Dendritic cell treated with granulocyte-macrophage colony-stimulating factor and Interleukin-4, amounts not matched to agents 40 ng/mL and 50 ng/mL, for 4 days (primary cell): ENCODE data around the gene NOL9.

Experiments used
- H3K27ac Mint-ChIP-seq: one replicate; pipeline ENCODE4 v1.8.0; 2022; ENCODE audit warnings: mild to moderate bottlenecking, mixed read lengths
- H3K27me3 Mint-ChIP-seq: one replicate; pipeline ENCODE4 v1.8.0; 2022; ENCODE audit warnings: mild to moderate bottlenecking, mixed read lengths
- H3K36me3 Mint-ChIP-seq: one replicate; pipeline ENCODE4 v1.8.0; 2022; ENCODE audit warnings: low read depth, mixed read lengths
- H3K4me1 Mint-ChIP-seq: one replicate; pipeline ENCODE4 v1.8.0; 2022; ENCODE audit warnings: low read depth, mixed read lengths
- H3K4me3 Mint-ChIP-seq: one replicate; pipeline ENCODE4 v1.8.0; 2022; ENCODE audit warnings: mild to moderate bottlenecking, moderate library complexity, mixed read lengths
- H3K9me3 Mint-ChIP-seq: one replicate; pipeline ENCODE4 v1.8.0; 2022; ENCODE audit warnings: mixed read lengths
- intact Hi-C: fragments of 100-400 bp; cut with micrococcal nuclease; formaldehyde crosslinking; loops from one replicate; pipeline ENCODE4 v1.15.0; 2022

The NOL9 gene

DNA sequence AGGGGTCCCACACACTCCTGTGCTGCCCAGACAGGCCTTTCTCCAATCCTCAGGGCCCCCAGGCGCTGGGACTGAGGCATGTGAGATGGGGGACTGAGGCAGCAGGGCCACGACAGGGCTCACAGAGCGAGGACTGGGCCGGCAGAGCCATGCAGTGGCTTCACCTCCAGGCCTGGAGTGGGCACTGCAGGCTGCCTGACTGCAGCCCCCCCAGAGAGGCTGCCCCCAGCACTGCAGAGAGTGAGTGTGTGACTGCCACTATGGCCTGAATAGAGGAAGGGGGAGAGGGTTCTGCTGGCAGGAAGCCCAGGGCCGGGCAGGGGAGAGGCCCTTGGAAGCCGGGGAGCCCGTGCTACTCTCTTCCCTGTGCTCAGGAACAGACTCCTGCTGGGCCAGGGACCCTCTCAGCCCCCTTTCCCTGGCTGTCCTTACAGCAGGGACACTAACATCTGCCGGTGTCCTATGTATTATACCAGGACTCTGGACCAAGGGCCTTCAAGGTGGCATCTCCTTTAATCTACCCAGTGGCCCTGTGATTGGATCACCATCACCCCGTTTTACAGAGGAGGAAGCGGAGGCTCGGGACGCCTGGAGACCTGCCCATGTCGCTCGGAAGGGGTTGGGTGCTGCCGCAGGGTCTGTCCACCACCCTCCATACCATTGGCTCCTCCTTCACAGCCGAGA, 42.6 kb downstream of the NOL9 start:
- Mint-ChIP-seq H3K4me1 (peaks cover 38% of the 10 kb centered on the region), H3K9me3 (no peaks in the 10 kb centered on the region), H3K36me3 (no peaks in the 10 kb centered on the region), H3K27ac (no peak overlapping the region), H3K27me3 (peaks cover 14% of the 10 kb centered on the region), H3K4me3 (no peak overlapping the region)
- intact Hi-C loops = no loop called here

DNA sequence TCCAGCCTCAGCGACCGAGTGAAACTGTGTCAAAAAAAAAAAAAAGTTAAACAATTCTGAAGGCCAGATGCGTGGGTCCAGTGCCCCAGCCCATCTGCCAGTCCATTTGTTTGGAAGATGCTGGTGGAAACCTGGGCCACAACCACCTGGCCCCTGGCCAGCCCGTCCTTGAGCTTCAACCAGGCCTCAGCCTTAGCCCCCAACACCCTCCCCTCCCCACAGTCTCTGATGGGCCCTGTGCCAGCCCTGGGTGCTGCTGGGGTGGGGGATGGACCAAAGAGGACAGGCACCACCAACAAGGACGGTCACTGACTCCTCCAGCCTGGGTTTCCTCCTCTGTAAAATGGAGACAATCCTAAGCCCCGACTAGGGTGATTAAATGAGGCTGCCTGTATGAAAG, 43.3 kb downstream of the NOL9 start:
- H3K36me3 Mint-ChIP-seq = no peaks in the 10 kb centered on the region

DNA sequence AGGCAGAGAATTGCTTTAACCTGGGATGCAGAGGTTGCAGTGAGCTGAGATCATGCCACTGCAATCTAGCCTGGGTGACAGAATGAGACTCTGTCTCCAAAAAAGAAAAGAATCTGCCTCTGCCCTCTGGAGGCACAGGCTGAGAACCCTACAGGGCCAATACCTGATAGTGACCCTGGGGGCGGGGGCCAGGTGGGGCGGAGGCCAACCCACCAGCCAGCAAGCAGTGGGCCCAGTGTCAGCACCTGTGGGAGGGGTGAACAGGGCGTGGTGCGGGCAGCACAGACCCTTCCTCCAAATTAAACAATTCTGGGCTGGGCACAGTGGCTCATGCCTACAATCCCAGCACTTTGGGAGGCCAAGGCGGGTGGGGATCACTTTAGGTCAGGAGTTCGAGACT, 43.8 kb downstream of the NOL9 start:
- Mint-ChIP-seq H3K4me1 (peaks cover 47% of the 10 kb centered on the region), H3K9me3 (no peaks in the 10 kb centered on the region), H3K36me3 (no peaks in the 10 kb centered on the region), H3K27me3 (peaks cover 18% of the 10 kb centered on the region), H3K27ac (no peak overlapping the region), H3K4me3 (no peak overlapping the region)
- intact Hi-C loops = no loop called here

More for the DNA sequence above, 43.3 kb downstream of the NOL9 start:
- no peaks in the 10 kb centered on the region for H3K9me3 Mint-ChIP-seq
- no peak overlapping the region for H3K27ac Mint-ChIP-seq
- H3K4me1 Mint-ChIP-seq = peaks cover 44% of the 10 kb centered on the region
- H3K4me3 Mint-ChIP-seq = no peak overlapping the region
- intact Hi-C loops = no loop called here
- peaks cover 14% of the 10 kb centered on the region for H3K27me3 Mint-ChIP-seq

DNA sequence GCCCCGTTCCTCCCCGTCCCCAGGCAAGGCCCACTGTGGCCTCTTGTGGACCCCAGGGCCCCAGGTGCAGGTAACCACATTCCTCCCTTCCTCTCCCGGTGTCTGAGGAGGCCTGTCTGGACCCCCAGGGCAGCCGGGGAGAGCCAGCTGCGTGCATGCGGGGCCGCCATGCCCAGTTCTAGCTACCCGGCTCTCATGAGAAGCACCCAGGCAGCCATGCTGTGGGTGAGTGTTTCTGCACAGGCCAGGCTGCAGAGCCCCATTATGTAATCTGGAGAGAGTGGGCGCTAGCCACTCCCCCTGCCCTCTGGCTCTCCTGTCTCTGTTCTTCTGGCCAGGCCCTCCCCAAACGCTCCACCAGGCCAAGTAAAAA, 44.4 kb downstream of the NOL9 start:
- intact Hi-C loops = no loop called here
- no peaks in the 10 kb centered on the region for H3K36me3 Mint-ChIP-seq

DNA sequence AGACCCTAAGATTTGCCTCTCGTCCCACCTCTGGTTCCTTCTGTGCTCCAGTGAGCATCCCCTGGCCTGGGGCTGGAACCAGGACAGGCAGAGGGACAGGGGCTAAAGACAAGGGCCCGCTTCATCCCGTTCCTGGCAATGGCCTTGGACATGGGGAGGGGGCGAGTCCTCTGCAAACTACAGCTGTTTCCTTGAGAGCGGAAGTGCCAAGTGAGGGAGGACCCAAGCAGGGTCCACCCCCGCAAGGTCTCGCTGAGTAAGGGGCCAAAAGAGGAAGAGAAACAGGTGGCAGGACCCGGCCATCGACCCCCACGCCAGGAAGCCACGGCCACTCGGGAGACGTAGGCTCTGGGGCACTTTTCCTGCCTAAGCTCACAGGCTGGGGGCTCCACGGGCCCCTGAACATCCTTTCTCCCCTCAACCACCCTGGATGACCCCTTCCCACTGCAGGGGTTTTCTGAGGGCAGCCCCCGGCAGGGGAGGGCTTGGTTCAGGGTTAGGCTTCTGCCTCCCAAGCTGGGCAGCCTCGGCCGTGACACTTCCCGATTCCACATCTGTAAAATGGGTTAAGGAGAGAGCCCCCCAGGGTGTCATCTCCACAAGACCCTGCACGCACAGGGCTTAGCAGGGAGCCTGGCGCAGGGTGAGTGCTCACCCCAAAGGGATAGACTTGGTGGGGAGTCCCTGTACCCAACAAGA, 44.9 kb downstream of the NOL9 start:
- Mint-ChIP-seq H3K4me1 (peaks cover 55% of the 10 kb centered on the region), H3K4me3 (no peak overlapping the region), H3K9me3 (no peaks in the 10 kb centered on the region), H3K27me3 (peaks cover 27% of the 10 kb centered on the region), H3K36me3 (no peaks in the 10 kb centered on the region), H3K27ac (peak overlapping the region; percentile 45)
- intact Hi-C loops = no loop called here

More for the DNA sequence above, 44.4 kb downstream of the NOL9 start:
- H3K4me3 Mint-ChIP-seq = no peak overlapping the region
- H3K9me3 Mint-ChIP-seq = no peaks in the 10 kb centered on the region
- peak overlapping the region; percentile 45 for H3K27ac Mint-ChIP-seq
- peaks cover 50% of the 10 kb centered on the region for H3K4me1 Mint-ChIP-seq
- H3K27me3 Mint-ChIP-seq = peaks cover 22% of the 10 kb centered on the region

DNA sequence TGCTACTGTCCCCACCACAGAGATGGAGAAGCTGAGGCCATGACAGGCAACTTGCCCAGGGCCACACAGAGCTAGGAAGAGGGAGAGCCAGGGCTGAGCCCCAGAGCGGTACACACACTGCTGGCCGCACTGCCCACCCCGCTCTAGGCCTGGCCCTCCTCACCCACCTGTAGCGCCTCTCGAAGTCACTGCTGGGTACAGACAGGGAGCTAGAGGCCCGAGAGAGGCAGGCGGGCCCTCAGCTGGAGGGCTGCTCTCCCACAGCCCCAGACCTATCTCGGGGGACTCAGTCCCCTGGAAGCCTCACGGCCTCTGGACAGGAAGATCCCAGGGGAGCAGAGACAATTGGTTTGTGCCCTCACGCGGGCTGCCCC, 45.5 kb downstream of the NOL9 start:
- intact Hi-C loops = no loop called here
- H3K36me3 Mint-ChIP-seq = no peaks in the 10 kb centered on the region
- no peak overlapping the region for H3K4me3 Mint-ChIP-seq
- no peaks in the 10 kb centered on the region for H3K9me3 Mint-ChIP-seq
- H3K4me1 Mint-ChIP-seq = peaks cover 61% of the 10 kb centered on the region
- no peak overlapping the region for H3K27ac Mint-ChIP-seq
- H3K27me3 Mint-ChIP-seq = peaks cover 28% of the 10 kb centered on the region

DNA sequence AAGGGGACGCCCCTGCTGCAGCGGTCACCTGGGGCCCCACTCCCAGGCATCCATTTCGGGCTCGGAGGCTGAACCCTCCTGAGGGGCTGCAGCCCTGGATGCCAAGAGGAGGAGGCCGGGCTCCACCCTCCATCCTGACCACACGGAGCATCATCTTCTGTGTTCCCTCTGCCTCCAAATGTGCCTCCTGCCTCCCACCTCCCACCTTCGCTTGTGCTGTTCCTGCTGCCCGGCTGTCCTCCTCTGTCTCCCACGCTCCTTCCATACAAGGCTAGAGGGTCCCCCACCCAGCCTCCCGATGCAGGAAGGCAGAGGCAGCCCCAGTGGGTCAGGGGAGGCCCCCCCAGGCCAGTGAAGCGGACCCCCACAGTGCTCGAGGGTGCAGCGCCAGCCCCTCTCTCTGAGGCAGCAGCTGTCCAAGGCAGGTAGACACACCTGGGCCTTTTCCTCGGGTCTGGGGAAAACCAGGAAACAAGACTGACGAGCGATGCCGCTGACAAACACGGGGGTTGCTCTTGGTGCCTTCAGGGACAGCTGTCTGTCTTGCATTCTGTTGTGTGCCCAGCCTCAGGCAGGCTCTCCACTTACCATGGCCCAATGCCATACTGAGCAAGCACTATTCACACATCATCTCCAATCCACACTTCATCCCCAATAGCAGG, 46.0 kb downstream of the NOL9 start:
- peaks cover 64% of the 10 kb centered on the region for H3K4me1 Mint-ChIP-seq
- no peak overlapping the region for H3K4me3 Mint-ChIP-seq
- H3K27me3 Mint-ChIP-seq = peaks cover 27% of the 10 kb centered on the region
- no peaks in the 10 kb centered on the region for H3K36me3 Mint-ChIP-seq
- H3K9me3 Mint-ChIP-seq = no peaks in the 10 kb centered on the region
- intact Hi-C loops = no loop called here
- H3K27ac Mint-ChIP-seq = no peak overlapping the region

DNA sequence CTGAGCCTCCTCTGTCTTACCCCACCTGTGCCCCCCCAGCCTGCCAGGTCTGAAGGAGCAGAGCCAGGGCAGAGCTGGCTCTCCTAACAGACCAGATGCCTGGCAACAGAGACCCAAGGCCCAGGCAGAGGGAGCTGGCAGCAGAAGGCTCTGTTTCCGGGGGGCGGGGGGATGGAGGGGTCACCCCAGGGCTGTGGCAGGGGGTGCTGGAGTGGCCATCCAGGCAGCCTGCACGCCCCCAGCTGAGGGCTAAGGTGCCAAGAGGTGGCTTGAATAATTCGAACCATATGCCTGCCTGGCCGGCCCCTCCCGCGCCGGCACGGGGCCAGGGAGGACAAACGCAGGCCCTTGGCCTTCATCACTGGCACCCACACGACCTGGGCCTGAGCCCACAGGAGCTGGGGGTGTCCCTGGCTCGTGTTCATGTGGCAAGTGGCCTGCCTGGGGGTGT, 46.8 kb downstream of the NOL9 start:
- H3K27ac Mint-ChIP-seq = peak overlapping the region; percentile 61
- no peaks in the 10 kb centered on the region for H3K9me3 Mint-ChIP-seq
- no peaks in the 10 kb centered on the region for H3K36me3 Mint-ChIP-seq
- H3K27me3 Mint-ChIP-seq = peaks cover 25% of the 10 kb centered on the region
- H3K4me3 Mint-ChIP-seq = no peak overlapping the region
- intact Hi-C loops = no loop called here
- peaks cover 68% of the 10 kb centered on the region for H3K4me1 Mint-ChIP-seq

DNA sequence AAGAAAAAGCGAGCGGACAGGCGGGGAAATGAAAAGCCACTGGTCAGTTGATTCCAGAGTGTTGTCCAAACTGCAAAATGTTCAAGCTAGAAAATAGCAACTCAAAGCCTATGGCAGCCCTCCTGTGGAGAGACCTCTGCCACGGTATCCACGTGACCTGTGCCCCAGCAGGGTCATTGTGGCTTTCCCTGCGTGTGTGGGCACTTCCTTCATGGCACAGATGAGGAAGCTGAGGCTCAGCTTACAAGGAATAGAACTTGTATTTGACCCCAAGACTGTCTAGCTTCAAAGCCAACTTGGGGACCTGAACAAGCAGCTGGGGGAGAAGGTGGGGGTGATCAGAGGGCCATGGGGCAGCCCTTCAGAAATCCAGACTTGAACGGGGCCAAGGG, 47.3 kb downstream of the NOL9 start:
- H3K9me3 Mint-ChIP-seq = no peaks in the 10 kb centered on the region
- H3K27ac Mint-ChIP-seq = peak overlapping the region; percentile 61

DNA sequence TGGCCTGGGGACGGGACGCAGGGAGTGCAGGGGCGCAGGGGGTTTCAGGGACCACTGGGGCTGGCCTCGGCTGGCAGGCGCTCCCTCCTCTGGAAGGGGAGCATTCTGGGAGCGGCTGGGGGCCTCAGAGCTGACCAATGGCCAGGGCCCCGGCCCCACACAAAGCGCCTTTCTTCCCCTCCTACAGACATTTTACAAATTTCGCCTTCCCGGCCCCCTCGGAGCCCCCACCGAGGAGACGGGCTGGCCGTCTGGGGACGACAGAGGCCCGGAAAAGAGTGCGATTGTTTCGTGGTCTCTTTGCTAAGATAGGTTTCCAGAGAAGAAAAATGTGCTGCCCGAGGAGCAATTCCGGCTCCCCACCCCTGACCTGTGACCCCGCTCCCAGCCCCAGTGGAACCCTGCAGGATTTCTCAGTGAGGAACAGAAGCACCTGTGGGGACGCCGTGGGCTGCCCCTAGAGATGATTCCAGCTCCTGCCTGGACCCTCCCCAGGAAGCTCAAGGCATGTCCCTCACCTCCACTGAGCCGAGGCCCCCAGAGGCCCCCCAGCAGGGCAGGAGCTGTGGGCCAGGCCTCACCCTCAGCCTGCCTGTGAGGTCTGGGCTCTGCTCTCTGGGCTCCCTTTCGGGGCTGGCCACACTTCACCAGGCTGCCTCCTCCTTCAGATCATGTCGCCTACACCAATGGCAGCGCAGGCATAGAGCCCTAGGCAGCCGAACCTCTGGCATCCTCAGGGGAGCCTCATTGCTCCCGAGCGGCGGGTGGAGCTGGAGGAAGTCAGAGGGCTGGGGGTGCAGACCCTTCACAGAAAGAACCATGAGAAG, 47.9 kb downstream of the NOL9 start:
- H3K27ac Mint-ChIP-seq = peak overlapping the region; percentile 61
- no peak overlapping the region for H3K4me3 Mint-ChIP-seq
- H3K9me3 Mint-ChIP-seq = no peaks in the 10 kb centered on the region
- H3K27me3 Mint-ChIP-seq = peaks cover 30% of the 10 kb centered on the region
- intact Hi-C loops = no loop called here
- H3K36me3 Mint-ChIP-seq = no peaks in the 10 kb centered on the region
- peaks cover 78% of the 10 kb centered on the region for H3K4me1 Mint-ChIP-seq

More for the DNA sequence above, 47.3 kb downstream of the NOL9 start:
- intact Hi-C loops = no loop called here
- Mint-ChIP-seq H3K27me3 (peaks cover 26% of the 10 kb centered on the region), H3K36me3 (no peaks in the 10 kb centered on the region), H3K4me1 (peaks cover 72% of the 10 kb centered on the region), H3K4me3 (peak overlapping the region; percentile 58)

DNA sequence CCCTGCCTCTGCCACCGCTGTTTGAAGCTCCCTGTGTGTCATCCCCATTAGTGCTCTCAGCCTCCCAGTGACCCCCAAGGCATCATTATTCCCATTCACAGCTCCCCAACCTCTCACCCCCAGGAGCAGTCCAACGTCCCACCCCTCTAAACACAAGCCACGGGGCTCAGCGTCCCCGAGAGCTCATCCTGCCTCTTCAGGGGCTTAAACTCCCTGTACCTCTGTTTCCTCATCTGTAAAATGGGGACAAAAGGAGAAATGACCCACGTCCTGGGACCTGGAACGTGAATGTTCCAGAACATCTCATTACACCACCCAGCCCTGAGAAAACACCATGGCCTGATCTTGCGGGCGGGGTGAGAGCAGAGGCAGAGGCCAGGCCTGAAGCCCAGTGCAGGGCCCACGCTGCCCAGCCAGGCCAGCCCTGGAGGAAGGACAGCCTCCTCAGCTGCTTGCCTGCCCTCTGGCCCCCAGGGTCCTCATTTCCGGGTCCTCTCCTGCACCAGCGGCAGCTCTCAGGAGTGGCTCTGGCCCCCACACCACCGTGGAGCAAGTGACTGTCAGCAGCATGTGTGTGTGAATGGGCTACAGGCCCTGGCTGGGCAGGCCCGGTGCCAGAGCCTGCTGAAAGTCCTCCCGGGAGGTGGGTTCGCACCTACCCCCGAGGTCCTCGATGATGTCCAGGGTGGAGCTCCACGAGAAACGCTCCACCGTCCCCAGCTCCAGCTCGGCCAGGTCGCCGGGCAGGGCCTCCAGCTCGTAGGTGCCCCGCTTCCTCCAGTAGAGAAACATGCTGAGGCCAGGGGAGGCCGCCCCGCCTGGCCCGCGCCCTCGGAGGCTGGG, 48.7 kb downstream of the NOL9 start:
- no peaks in the 10 kb centered on the region for H3K9me3 Mint-ChIP-seq
- peaks cover 83% of the 10 kb centered on the region for H3K4me1 Mint-ChIP-seq
- H3K27ac Mint-ChIP-seq = no peak overlapping the region
- H3K36me3 Mint-ChIP-seq = no peaks in the 10 kb centered on the region
- no peak overlapping the region for H3K4me3 Mint-ChIP-seq
- peaks cover 37% of the 10 kb centered on the region for H3K27me3 Mint-ChIP-seq
- intact Hi-C loops = no loop called here

DNA sequence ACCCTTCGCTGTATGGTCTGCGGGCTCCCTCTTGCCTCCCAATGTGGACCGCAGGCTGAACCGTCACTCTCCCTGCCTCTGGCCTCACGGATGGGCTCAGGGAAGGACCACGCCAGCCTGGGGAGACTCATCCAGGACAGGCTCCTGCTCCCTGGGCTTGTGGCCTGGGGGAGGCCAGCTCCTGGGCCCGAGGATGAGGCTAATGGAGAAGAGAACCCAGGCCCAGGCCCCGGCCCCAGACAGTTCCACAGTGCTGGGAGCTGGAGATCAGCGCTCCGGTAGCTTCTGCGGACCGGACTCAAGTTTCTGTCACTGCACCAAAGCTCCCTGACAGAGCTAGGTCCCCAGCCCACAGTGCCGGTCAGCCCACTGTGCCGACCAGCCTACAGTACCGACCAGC, 49.4 kb downstream of the NOL9 start:
- peaks cover 76% of the 10 kb centered on the region for H3K4me1 Mint-ChIP-seq
- intact Hi-C loops = no loop called here

More for the DNA sequence above, 49.4 kb downstream of the NOL9 start:
- H3K36me3 Mint-ChIP-seq = no peaks in the 10 kb centered on the region
- H3K27ac Mint-ChIP-seq = no peak overlapping the region
- H3K4me3 Mint-ChIP-seq = no peak overlapping the region
- peaks cover 40% of the 10 kb centered on the region for H3K27me3 Mint-ChIP-seq
- no peaks in the 10 kb centered on the region for H3K9me3 Mint-ChIP-seq
